CD4-positive, alpha-beta T cell treated with Interleukin-6 for 4 hours (primary cell): ENCODE data around the gene STRIP1.
"Not testable (repeated sequence)": the region's sequence is repeated elsewhere in the genome, so short reads cannot be mapped to it uniquely, and the experiment has no call there.

Experiments
- DNase-seq: peaks from one replicate; pipeline ENCODE4 v3.0.0-alpha.2; 2020; ENCODE audit warnings: mixed read lengths

STRIP1 gene

DNA sequence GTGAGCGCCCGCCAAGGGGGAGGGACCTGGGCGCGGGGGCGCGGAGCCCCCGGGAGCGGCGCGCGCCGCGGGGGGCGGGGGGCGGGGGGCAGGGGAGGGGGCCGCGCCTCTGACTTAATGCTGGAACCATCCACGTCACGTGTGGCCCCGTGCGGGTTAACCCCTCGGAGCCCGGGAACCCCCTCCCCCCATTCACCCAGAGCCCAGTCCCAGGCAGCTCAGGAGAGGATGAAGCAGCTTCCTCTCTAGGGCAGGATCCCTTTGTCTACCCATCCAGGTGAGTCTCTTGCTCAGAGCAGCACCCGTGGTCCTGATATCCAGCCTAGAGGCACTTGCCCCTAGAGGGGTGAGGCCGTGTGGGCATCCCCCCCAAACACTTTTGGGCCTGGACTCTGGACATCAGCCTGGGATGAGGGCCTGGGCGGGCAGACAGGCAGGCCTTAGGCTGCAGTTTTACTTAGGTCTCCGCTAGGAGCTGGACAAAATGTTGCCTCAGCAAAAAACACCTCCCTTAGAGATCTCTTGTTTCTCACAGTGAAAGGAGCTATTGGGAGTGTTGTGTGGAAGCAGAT lies 36.3 kb downstream of the STRIP1 start, which contains the start of gene ALX3:
ALX3 (minus strand) TSS at position 2 of the 572 bp plus-strand sequence. CDS start 60 bp downstream, outside the sequence.
- no peak for DNase-seq

DNA sequence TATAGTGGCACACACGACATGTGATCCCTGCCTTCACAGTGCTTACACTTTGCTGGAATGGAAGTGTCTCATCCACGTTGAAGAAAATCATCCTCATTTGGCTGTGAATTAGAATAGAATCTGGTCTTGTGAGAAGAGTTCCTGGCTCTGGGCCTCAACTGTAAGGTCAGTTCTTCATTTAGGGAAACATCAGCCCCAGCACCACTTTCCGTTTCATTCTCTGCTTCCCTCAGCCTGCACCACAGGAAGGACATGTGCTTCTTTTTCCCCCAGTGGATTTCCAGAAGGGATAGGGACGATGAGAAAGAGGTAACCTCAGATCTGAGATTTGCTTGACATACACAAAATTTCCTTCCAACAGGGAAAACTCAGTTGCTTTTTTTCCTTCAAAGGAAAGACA lies 39.7 kb downstream of the STRIP1 start:
- no peak for DNase-seq

DNA sequence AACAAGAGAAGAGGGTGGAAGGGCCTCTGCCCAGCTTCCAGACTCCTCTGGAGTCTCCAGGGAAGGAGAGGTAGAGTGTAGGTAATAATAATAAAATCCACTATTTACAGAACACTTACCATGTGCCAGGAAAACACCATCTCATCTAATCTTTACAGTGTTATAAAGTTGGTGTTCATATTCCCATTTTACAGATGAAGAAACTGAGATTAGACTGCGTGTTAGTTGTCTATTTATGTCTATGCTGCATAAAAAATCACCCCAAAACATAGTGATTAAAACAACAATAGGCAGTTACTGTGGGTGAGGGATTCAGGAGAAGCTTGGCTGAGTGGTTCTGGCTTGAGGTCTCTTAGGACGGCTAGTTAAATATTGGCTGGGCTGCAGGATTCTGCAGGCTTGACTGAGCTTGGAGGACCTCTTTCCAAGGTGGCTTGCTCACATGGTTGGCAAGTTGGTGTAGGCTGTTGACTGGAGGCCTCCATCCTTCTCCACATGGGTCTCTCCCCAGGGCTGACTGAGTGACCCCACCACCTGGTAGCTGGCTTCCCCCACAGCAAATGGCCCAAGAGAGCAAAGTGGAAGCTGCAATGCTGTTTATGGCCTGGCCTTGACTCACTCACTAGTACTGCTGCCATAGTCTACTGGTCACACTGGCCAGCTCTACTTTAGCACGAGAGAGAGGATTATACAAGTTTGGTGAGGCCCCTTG lies 42.5 kb downstream of the STRIP1 start:
- no peak for DNase-seq

DNA sequence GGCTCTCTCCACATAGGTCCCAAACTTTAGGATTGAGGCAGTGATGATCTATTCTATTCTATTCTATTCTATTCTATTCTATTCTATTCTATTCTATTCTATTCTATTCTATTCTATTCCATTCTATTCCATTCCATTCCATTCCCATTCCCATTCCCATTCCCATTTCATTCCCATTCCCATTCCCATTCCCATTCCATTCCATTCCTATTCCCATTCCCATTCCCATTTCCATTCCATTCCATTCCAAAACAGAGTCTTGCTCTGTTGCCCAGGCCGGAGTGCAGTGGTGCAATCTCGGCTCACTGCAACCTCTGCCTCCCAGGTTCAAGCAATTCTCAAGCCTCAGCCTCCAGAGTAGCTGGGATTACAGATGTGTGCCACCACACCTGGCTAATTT lies 45.6 kb downstream of the STRIP1 start:
- not testable (repeated sequence) for DNase-seq

DNA sequence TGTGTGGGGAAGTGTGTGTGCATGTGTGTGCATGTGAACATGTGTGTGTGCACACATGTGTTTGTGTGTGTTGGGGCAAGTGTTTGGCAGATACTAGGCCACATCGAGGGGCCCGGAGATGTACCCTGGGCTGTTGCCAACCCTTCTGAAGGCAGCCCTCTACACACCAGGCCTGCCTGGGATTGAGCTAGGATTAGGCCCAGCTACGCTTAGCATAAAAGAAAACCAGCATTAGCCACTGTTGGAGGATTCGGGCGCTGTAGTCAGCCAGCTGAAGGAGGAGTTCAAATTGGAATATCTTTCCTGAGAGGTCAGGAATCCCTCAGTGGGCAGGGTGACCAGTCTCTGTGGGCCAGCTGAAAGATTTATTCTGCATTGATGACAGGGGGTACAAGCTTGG lies 46.6 kb downstream of the STRIP1 start:
- no peak for DNase-seq

DNA sequence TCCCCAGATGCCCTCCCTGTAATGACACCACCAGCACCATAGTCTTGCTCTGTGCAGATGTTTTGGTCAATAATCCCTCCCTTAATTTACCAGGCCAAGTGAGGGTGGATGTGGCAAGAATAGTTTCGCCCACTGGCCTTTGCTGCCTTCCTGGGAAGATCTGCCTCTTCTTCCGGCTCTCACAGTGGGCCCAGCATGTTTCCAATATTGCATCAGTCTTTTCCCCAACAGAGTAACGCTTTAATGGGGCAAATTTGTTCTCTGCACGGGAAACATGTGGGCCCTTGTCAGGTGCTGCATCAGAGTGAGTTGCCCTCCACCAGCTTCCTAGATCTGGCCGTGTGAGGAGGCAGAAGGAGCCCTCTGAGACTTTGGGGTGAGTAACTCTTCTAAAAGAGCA lies 48.1 kb downstream of the STRIP1 start:
- no peak for DNase-seq

DNA sequence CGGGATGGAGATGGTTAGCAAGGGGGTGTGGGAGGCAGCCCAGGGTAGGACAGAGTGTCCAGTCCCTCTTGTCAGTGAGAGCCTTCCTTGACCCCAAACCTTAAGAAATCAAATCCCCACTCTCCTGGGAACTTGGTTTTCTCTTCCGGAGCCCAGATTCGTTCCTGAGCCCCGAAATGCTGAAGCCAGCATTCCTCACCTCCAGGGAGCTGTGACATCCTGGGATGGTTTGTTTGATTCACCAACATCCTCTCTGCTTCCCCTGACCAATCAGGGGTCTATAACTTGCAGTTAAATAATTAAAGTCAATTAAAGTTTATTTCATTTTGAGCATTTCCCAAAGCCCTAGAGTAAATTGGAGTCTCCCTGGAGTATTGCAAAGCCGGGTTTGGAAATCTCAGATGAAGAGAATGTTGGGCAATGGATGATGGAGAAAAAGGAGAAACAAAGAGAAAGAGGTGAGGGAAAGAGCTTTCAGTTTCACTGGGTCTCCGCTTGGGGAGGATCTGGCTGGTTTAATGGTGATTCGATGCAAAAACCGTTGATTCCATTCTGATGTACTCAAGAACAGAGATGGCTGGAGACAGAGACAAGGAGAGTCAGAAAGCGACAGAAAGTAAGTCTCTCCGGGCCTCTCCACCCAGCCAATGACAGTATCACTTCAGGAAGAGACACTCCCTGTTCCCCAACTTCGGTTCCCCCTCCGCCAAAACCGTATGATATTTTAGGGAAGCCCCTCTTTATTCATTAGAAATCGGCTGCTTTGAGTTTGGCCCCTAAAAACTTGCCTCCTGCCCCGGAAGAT lies 48.8 kb downstream of the STRIP1 start:
- no peak for DNase-seq

DNA sequence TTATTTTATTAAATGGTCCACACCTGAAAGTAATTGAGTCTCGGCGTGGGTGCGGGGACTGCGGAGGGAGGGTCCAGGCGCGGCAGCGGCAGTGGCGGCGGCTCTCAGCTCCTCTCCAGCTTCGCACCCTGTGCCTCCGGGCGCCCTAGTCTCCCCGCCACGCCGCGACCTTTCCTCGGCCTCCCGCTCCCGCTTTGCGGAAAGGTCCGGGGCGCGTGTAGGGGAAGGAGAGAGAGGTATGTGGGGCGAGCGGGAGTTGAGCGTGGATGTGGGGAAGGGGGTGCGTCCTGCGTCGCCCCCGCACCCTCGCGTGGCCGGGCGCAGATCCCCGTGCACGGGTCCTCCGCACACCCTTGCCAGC lies 49.4 kb downstream of the STRIP1 start:
- DNase-seq, result no peak

DNA sequence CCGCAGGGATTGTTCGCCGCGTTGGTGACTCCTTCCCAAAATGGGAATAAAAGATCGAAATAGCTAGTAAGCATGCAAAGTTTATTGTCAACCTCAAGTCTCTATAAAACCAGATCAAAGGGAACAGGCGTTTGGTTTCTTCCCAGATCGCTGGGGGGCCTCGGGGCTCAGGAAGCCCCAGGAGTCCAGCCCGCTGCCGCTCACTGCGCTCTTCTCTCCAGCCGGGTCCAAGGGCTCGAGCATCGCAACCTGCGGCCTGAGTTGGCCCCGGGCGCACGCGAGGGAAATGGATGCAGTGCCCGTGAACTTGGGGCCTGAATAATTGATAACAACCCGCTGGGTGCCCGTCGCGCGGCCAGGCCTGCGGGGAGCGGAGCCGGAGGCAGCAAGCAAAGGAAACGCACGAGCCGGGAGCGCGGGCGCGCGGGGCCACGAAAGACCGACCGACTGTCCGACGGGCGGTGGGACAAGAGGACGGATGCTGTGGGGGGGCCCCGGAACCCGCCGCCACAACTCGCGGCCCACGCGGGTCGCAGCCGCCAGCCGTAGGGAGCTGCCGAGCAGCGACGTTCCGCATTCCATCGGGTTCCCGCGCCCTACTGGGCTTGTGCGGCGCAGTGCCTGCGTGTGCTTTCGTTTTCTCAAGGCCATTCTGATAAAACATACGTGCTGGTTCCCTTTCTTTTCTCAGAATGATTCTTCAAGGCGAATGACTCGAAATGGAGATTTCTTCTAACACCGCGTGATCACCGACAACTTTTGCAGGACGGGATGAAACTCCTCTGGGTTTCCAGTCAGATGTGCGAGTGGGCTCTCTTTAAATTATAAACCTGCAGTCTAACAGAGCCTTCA lies 50.0 kb downstream of the STRIP1 start:
- DNase-seq, result peak; percentile 20

DNA sequence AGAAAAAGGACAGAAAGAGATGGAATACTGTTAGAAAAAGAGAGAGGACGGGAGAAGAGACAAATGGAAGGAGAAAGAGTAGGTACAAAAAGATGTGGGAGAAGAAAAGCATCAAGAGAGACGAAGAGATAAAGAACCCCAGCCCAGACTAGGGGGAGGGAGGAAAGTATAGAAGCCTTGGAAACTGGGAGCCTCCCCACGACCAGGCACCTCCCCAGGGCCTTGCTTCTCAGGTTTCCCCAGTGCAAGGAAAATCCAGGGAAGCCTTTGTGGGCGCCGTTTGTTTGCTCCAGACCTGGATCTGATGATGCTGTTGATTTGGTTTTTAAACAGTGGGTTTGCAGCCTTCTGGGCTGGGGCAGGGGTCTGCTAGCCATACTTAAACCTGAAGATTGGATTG lies 51.2 kb downstream of the STRIP1 start:
- no peak for DNase-seq

DNA sequence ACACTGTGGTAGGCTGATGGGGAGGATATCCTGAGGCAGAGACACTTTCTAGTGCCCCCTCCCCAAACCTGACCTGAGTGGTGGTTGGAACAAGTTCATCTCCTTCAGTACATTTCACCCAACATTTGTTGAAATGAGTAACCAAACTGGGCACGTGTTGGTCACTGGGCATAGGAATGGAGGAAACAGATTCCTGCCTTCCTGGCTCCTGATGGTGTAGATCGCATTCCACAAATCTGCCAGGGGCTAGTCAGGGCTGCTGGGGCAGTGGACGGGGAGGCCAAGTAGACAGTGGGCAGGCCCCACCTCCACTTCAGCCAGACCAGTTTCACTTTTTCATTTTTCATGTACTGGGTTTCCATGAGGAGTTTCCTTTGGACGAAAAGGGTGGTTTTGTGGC lies 52.5 kb downstream of the STRIP1 start:
- DNase-seq, result no peak

DNA sequence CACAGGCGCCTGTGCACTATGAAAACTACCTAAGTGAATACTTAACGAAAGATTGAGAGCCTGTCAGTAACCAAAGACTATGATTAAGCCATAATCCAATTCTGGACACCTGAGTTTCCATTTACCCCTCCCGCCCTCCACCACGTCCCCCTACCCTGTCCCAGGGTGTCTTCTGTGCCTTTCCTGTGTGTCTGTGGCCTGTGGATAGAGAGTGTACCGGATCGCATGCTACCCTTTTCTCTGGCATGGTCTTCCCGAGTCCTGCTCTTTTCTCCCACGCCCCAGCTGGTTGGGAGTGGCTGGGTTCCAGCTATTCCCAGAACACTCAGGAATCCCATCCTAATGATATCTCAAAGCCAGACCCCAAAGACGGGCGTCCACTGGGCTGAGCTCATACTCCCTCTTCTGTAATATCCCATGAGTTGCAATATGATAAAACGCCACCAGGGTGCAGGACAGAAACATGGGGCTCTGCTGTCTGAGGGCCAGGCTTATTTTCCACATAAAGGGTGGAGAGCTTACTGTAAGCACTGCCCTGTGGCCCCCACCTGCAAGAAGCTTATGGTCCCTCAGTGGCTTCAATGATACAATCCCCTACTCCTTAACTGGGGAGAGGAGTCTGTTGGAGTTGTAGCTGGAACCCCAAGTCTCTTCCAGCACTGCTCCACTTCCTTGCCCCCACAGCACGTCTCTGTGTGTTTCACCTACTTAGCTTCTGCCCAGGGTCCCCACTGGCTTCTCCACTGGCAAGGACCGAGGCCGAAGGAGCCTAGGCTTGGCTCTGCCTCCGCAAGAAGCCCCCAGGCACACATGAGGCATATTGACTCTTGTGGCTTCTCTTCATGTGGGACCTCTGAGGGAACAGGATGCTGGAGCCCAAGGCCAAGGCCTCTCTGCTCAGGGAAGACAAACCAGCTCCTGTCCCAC lies 53.7 kb downstream of the STRIP1 start:
- DNase-seq, result peak; percentile 44

DNA sequence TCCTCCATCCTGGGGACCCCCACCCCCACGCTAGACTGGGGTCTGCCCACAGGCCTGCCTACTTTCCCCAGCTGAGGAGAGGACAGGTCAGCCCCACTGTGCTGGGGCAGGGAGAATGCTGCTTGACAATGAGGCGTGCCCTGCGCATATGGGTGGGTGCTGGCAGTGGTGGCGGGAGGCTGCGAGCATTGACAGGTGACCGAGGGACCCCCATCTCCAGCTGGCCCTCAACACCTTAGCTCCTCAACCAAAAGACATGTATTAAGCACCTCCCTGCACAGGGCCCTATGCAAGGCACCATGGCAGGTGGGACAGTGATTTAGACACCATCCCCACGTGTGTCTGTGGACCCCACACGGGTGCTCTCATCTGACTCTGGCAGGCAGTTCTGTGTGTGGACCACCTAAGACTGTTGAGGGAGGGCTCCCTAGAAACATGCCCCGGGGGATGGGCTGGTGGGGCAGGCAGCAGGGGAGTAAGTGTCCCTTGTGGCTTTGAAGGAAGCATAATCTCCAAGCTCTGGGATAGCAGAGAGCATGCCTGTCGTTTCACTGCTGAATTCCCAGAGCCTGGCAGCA lies 54.4 kb downstream of the STRIP1 start:
- DNase-seq, result no peak

DNA sequence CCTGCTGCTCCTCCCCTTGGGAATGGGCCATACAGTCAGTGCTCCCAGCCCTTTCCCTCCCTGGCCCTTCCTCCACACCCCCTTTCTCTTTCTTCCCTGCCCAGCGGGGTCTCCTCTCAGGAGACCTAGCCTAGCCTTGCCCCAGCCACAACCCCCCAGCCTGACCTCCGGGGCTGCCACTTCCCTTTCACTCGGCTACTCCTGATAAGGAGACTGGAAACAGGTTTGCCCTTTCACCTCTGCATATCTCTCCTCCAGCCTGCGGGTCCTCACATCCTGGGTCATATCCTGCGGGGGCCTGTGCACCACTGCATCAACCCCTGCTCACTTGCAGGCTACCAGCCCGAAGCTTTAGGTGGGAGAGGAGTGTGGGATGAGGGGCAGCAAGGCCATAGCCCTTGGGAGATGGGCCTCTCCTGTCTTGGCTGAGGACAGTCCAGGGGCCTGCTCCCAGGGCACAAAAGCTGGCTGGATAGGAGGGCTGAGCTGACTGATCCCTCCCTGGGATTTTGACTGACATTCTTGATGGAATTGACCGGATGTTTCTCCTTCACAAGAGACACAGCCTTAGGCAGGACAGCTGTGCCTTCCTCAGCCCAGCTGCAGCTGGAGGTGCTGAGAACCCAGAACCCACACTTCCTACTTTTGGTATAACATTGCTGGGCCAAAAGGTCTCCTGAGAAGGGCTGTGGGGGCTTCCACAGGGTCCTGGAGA lies 55.3 kb downstream of the STRIP1 start:
- DNase-seq, result no peak

DNA sequence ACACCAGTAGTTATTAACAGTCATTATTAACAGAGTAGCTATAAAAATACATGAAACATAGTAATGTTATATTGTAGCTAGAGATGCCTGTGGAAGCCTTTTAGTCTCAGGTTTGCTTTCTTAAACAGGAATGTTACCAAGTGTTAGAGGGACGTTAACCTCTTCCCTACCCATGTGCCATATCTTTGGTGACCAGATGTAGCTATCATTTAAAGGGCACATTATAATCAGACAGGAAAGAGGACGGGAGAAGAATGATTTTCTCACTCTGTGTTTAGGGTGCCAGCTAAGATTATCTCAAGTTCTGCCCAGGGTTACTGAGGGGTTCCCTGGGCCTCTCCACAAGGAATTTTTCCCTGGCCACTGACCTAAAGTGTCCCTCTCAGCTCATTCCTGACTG lies 57.0 kb downstream of the STRIP1 start:
- DNase-seq, result no peak

DNA sequence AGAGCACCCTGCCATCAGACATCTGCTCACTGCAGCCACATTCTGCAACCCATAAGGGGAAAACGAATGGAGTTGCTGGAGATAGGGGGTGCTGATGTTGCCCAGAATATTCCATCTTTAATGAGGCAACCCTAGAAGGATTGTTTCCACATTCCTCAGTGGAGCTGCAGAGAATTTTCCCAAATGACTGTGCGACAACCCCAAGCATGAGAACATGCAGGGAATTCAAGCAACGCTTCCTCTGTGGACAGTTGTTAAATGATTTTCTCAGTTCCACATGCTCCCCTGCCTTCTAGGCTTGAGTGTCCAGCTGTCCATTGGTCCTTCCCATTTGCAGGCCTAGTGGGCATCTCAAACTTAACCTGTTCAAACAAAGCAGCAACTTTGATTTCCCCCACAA lies 57.4 kb downstream of the STRIP1 start:
- DNase-seq, result no peak

DNA sequence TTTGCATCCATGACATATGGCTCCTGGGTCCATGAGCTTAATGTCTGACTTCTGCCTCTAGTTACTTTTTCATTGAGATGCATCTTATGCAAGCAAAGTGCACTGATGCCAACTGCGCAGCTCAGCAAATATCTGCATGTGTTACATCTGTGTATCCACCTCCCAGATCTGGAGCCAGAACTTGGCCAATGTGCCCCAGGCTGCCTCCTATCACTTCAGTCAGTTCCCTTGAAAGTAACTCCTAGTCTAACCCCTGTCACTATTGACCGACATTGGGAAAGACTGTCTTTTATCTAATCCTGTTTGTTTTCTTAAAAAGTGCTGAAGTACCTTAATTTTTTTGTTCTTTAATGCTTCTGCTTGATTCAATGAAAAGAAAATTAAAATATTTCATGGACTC lies 58.6 kb downstream of the STRIP1 start:
- no peak for DNase-seq

DNA sequence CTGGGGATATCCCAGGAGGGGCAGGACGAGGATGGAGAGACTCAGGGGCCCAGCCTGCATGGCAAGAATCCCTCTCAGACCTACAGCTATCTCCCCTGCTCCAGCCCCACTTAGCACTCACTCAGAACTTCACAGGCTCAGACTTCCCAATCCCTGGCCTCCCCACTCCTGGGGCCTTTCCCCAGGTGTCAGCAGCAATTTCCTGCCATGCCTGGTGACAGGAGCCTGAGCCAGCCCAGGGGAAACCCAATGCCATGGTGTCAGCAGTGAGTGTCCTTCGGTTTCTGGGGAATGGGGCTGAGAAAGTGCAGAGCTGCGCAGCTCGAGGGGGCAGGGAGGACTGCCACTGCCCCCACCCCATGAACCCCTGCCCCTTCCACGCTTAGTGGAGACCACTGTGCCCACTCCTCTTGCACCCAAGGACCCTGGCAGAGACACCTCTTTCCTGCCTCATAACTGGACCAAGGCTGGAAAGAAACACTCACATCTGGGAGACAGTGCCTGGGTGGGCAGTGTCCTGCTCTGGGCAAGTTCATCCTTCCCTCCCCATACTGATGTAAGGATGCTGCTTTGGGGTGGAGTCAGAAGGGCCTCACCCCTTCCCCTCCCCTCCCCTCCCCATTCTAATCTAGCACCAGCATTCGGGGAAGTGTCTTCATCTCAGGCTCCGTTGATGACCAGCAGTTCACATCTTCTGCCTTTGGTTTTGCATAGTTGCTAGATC lies 60.7 kb downstream of the STRIP1 start:
- no peak for DNase-seq

DNA sequence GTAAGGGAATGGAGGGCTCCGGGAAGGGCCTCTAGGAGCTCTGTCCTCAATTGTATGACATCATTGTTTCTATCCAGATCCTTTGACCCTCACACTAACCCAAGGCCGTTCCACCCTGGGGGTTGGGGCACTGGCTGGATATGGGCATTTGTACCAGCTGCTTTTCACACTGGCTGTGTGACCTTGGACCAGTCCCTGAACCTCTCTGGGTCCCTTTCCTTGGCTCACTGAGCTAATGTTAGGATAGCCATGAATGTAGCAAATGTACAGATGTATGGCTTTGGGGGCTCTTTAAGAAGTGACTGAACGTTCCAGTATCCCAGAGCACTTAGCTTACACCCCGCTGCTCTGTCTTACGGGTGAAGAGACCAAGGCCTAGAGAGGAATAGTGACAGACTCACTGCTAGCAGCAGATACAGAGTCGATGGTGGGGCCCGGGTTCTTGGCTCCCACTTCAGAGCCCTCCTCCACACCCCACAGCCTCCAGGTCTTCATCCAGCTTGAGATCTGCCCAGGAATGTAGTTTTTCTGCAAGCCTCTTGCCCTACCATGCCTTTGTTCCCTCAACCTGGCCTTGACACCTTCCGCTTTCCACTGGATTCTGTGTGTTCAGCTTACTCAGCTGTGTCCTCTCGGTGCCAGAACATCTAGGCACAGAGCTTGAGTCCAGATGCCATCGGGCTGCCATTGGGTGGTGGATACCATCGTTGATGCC lies 63.2 kb downstream of the STRIP1 start:
- no peak for DNase-seq
